Astrocyte (in vitro differentiated cells and primary cell): Measurements from ENCODE around the gene OCA2.

Experiments used
- EZH2 ChIP-seq: IDR thresholded peaks from 2 replicates; pipeline ENCODE4 v1.6.1; 2012; ENCODE audit warnings: mild to moderate bottlenecking, low read length, inconsistent platforms; ENCODE audit not compliant: insufficient read depth
- TF ChIP-seq, protein P1 (sequence below): IDR thresholded peaks from 2 replicates; pipeline ENCODE4 v1.5.1; 2011; ENCODE audit warnings: low read depth, mild to moderate bottlenecking, inconsistent platforms, low read length, moderate library complexity; ENCODE audit not compliant: insufficient read depth

DNA sequence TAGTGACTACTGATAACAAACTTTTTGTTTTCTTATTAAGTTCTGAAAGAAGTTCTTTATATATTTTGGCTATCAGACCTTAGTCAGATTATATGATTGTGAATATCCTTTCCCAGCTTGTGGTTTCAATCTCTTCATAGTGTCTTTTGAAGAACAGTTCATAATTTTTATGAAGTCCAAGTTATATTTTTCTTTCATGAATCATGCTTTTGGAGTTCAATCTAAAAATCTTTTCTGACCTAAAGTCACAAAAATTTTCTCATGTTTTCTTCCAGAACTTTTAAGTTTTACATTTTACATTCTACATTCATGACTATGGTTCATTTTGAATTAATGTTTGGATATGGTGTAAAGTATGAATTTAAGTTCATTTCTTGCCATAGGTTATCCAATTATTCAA lies 34.2 kb upstream of the OCA2 start:
- TF ChIP-seq, protein P1, sequence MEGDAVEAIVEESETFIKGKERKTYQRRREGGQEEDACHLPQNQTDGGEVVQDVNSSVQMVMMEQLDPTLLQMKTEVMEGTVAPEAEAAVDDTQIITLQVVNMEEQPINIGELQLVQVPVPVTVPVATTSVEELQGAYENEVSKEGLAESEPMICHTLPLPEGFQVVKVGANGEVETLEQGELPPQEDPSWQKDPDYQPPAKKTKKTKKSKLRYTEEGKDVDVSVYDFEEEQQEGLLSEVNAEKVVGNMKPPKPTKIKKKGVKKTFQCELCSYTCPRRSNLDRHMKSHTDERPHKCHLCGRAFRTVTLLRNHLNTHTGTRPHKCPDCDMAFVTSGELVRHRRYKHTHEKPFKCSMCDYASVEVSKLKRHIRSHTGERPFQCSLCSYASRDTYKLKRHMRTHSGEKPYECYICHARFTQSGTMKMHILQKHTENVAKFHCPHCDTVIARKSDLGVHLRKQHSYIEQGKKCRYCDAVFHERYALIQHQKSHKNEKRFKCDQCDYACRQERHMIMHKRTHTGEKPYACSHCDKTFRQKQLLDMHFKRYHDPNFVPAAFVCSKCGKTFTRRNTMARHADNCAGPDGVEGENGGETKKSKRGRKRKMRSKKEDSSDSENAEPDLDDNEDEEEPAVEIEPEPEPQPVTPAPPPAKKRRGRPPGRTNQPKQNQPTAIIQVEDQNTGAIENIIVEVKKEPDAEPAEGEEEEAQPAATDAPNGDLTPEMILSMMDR = no peak
- TF ChIP-seq EZH2 = no peak
